Thoracic aorta (tissue), 2 donors: ENCODE results near the gene ATP6V0C. TPM values are rescaled to one million over a fixed set of nuclear protein-coding genes. Genes with fewer than 3 reads are reported as not detected.

Experiments used
- ATAC-seq: fragments of 150-250 bp; one replicate; pipeline ENCODE4 v1.8.0; 2017; ENCODE audit warnings: low read depth; ENCODE audit not compliant: insufficient number of reproducible peaks, low FRiP score
- DNase-seq: peaks from one replicate; pipeline ENCODE4 v3.0.0-alpha.2; 2020; ENCODE audit warnings: low spot score
- H3K27ac ChIP-seq, 2 donors: fragments of 200-600 bp; sonication (generic); 1 replicate in 1 of 2; 2 replicates in 1 of 2; pipeline ENCODE4 v1.5.1; 2016; ENCODE audit warnings: mild to moderate bottlenecking in 2 of 2, moderate library complexity in 2 of 2
- H3K27me3 ChIP-seq: fragments of 200-600 bp; sonication (generic); replicated peaks from 2 replicates; pipeline ENCODE4 v1.6.0; 2016; ENCODE audit warnings: mild to moderate bottlenecking; ENCODE audit not compliant: insufficient read depth
- H3K36me3 ChIP-seq: fragments of 200-600 bp; sonication (generic); one replicate; pipeline ENCODE4 v1.5.1; 2016
- H3K4me1 ChIP-seq, 2 donors: fragments of 200-600 bp; sonication (generic); 1 replicate in 1 of 2; 2 replicates in 1 of 2; pipeline versions ENCODE4 v1.5.1 to v1.6.0; 2016; ENCODE audit warnings: low read depth in 2 of 2, mild to moderate bottlenecking in 1 of 2; ENCODE audit not compliant: control insufficient read depth in 1 of 2
- H3K4me3 ChIP-seq: fragments of 200-600 bp; sonication (generic); 2 replicates; pipeline ENCODE4 v1.5.1; 2016; ENCODE audit warnings: mild to moderate bottlenecking
- H3K9me3 ChIP-seq: fragments of 200-600 bp; sonication (generic); 2 replicates; pipeline ENCODE4 v1.5.1; 2016
- total RNA-seq, 2 donors: library from RNA; depleted of rRNA; stranded (reverse); fragments of >200 nt; gene quantifications; one replicate each; pipeline versions ENCODE4 v1.1.0 to v1.2.3, GENCODE V29; 2016
- TF ChIP-seq, protein P1 (sequence below): fragments of 200-600 bp; sonication (generic); IDR thresholded peaks from one replicate; pipeline ENCODE4 v1.5.1; 2019; ENCODE audit warnings: antibody characterized with exemption

ATP6V0C gene
- total RNA-seq, 2 donors from 2014 or later, result 42.5 to 51.3 TPM

DNA sequence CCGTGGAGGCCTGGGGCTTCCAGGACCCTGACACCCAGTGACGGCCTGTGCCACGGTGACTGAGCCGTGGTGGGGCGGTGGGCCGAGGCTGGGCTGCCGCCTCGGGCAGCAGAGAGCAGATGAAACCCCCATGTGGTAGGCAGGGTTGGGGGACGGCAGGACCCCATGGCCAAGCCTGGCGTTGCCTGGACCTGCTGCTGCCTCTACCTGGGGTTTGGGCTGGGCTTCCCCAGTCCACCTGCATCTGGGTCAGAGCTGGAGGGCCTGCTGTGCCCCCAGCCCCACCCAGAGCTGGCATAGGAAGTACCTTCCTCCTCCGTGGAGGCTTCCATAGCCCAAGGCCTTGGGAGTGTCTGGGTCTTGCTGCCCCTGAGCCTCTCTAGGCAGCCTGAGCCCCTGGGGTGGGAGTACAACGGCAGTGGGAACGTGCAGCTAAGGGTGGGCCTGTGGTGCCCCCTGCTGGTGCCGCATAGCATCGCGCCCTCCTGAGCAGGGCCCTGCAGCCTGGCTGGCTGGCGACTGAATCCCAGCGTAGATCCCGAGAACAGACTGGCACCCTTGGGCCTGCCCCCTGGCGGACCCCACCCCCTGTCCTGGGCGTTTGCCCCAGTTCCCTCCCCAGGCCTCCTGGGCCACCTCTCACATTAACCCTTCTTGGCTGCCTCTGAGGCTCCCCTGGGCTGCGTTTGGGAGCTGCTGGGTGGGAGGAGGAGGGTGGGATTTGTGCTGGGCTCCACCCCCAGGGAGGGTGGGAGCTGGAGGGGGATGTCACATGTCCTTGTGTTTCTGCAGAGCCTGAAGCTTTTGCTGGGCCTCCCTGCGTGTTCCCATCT lies 12.6 kb upstream of the ATP6V0C start:
- peak; percentile 54 for ATAC-seq
- Histone ChIP-seq H3K9me3 (no peaks in the 10 kb centered on the region), H3K4me3 (peak overlapping the region; percentile 55), H3K36me3 (no peaks in the 10 kb centered on the region), H3K4me1 (peaks cover 29 to 45% of the 10 kb centered on the region in 2 donors), H3K27ac (no peak overlapping the region), H3K27me3 (no peaks in the 10 kb centered on the region)
- TF ChIP-seq, protein P1, sequence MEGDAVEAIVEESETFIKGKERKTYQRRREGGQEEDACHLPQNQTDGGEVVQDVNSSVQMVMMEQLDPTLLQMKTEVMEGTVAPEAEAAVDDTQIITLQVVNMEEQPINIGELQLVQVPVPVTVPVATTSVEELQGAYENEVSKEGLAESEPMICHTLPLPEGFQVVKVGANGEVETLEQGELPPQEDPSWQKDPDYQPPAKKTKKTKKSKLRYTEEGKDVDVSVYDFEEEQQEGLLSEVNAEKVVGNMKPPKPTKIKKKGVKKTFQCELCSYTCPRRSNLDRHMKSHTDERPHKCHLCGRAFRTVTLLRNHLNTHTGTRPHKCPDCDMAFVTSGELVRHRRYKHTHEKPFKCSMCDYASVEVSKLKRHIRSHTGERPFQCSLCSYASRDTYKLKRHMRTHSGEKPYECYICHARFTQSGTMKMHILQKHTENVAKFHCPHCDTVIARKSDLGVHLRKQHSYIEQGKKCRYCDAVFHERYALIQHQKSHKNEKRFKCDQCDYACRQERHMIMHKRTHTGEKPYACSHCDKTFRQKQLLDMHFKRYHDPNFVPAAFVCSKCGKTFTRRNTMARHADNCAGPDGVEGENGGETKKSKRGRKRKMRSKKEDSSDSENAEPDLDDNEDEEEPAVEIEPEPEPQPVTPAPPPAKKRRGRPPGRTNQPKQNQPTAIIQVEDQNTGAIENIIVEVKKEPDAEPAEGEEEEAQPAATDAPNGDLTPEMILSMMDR, result peak; percentile 99
- peak; percentile 51 for DNase-seq

DNA sequence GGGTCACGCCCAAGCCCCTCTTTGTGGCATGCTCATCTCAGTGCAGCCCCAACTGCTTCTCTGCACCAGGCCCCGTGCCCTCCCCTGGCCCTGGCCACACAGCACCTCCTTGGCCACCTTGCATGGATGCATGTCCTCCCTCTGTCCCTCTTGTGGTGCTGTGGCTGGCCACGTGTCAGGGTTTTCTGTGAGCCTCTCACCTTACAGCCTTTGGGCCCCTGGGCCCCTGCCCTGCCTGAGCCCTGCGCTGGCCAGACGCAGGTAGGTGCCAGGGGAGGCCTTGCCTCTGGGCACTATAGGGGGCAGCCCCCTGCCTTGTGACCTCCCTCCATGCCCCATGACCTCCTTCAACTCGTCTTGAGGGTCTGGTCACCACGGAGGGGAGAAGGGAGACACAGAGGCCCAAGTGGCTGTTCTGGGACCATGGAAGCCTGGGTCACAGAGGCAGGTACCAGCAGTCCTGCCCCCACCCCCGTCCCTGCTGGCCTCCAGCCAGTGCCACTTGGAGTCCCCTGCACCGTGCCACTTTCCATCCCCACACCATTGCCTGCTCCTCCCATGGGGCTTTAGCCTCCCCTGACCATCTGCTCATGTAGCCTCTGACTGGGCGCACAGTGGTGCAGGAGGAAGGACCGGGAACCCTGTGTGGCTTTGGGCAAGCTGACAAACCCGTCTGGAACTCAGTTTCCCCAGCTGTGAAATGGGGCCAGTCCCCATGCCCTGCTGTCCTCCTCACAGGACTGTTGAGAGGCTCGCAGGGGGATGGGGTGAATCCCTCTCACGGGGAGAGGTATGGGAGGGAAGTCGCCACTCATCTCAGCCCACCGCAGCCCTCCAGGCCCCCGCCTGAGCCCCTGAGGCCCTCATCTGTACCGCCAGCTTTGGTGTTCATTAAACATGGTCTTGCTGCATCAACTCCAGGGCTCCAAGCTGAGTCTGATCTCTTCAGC lies 11.5 kb upstream of the ATP6V0C start:
- Histone ChIP-seq H3K27me3 (no peaks in the 10 kb centered on the region), H3K9me3 (no peaks in the 10 kb centered on the region), H3K4me3 (no peak overlapping the region), H3K27ac (no peak overlapping the region), H3K4me1 (peaks cover 25 to 39% of the 10 kb centered on the region in 2 donors), H3K36me3 (no peaks in the 10 kb centered on the region)
- DNase-seq (no peak), ATAC-seq (no peak)
- TF ChIP-seq, protein P1, result no peak

DNA sequence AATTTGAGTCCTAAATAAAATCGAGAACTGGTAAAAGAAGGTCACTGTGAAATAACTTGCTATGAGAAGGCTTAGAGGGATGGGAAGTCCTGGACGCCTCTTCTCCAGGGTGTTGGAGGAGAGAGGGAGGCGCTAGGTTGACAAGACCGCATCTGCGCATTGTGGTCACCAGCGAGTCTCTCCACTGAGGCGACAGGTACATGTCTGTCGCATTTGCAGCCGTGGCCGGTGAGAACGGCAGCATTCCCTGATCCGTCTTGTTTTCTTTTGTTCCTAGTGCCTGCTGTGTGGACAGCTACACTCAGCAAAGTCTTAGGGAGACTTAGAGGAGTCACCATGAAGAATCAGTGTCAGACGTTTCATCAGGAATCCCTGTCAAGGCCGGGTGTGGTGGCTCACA lies 8.1 kb upstream of the ATP6V0C start:
- H3K27me3 ChIP-seq, result no peaks in the 10 kb centered on the region
- no peaks in the 10 kb centered on the region for H3K9me3 ChIP-seq
- TF ChIP-seq, protein P1, result no peak
- ATAC-seq (no peak), DNase-seq (no peak)
- H3K4me3 ChIP-seq, result no peak overlapping the region
- no peaks in the 10 kb centered on the region for H3K36me3 ChIP-seq
- peaks cover 8 to 13% of the 10 kb centered on the region in 2 donors for H3K4me1 ChIP-seq
- H3K27ac ChIP-seq, result no peak overlapping the region

DNA sequence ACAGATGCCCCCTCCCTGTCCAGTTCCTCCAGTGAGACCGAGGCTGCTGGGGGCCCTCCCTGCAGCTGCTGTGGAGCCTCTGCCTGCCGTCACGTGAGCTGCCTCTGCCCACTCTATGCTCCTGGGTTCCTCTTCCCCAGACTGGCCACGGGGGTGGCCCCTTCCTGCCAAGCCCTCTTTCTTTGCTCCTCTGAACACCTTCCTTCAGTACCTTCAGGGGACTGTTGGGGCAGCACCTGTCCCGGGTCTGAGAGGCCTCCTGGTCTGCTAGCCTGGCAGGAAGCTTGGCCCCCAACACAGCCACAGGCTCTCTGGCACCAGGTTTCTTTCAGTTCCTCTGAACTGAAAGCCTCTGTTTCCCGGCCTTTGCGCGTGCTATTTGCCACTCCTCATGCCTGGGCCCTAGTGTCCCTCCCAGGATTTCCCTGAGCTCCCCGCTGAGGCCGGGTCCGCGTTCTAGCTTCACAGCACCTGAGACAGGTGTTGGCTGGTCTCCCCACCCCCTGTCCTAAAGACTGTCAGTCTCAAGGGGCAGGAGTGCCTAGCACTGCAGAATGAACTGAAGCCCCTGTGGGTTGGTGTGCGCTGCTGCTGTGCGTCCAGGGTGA lies 6.6 kb upstream of the ATP6V0C start:
- TF ChIP-seq, protein P1, result no peak
- H3K4me1 ChIP-seq, result peaks cover 0 to 6% of the 10 kb centered on the region in 2 donors
- DNase-seq, result no peak
- no peaks in the 10 kb centered on the region for H3K27me3 ChIP-seq
- H3K9me3 ChIP-seq, result no peaks in the 10 kb centered on the region
- peak overlapping the region in 1 of 2 donors; percentile 49 for H3K27ac ChIP-seq
- no peak overlapping the region for H3K4me3 ChIP-seq
- no peak for ATAC-seq
- H3K36me3 ChIP-seq, result no peaks in the 10 kb centered on the region

DNA sequence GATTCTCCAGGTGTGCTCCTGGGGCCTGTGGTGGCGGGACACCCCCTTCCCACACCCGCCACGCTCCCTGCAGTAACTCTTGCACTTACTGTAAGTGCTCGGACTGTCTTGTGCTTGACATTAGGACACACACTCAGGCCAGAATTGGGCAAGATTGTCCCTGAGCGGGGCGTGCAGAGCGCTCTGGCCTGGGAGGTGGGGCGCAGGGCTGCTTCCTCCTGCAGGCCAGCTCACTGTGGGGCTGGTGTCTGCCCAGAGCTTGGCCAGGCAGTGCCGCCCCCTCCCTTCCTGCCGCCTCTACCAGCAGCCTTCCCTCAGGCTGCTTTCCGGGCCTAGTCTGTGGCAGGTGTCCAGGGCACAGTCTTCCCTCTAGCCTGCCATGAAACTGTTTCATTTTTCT lies 6.1 kb upstream of the ATP6V0C start:
- DNase-seq, result no peak
- Histone ChIP-seq H3K9me3 (no peaks in the 10 kb centered on the region), H3K27ac (peak overlapping the region in 1 of 2 donors; percentile 49)

More for the DNA sequence above, 6.1 kb upstream of the ATP6V0C start:
- peaks cover 0 to 6% of the 10 kb centered on the region in 2 donors for H3K4me1 ChIP-seq
- ATAC-seq, result no peak
- H3K27me3 ChIP-seq, result no peaks in the 10 kb centered on the region
- H3K36me3 ChIP-seq, result no peaks in the 10 kb centered on the region
- TF ChIP-seq, protein P1, result no peak
- H3K4me3 ChIP-seq, result no peak overlapping the region
